Stimulated activated effector memory CD8-positive, alpha-beta T cell treated with anti-CD3 and anti-CD28 coated beads, Interleukin-12 subunit alpha, Interleukin-12 subunit beta, amount 100 ng/mL, for 72 hours (primary cell): ENCODE measurements around the gene PRRC2C.
"Not testable (repeated sequence)": the region's sequence is repeated elsewhere in the genome, so short reads cannot be mapped to it uniquely, and the experiment has no call there.

Source experiments
- ATAC-seq: fragments of 150-1000 bp; cut with Tn5 transposase; 2 replicates; pipeline ENCODE4 v1.10.0; 2021
- DNase-seq, 2 donors: peaks; one replicate each; pipeline ENCODE4 v3.0.0; 2021 to 2022; ENCODE audit warnings: low spot score in 2 of 2
- H3K27ac Mint-ChIP-seq: one replicate; pipeline ENCODE4 v1.8.0; 2022; ENCODE audit warnings: mild to moderate bottlenecking, mixed read lengths
- H3K36me3 Mint-ChIP-seq: one replicate; pipeline ENCODE4 v1.8.0; 2022; ENCODE audit warnings: mild to moderate bottlenecking, mixed read lengths
- H3K4me1 Mint-ChIP-seq: one replicate; pipeline ENCODE4 v1.8.0; 2022; ENCODE audit warnings: mixed read lengths
- H3K4me3 Mint-ChIP-seq: one replicate; pipeline ENCODE4 v1.8.0; 2022; ENCODE audit warnings: mild to moderate bottlenecking, mixed read lengths
- H3K9me3 Mint-ChIP-seq: one replicate; pipeline ENCODE4 v1.8.0; 2022; ENCODE audit warnings: mixed read lengths

Gene PRRC2C

DNA sequence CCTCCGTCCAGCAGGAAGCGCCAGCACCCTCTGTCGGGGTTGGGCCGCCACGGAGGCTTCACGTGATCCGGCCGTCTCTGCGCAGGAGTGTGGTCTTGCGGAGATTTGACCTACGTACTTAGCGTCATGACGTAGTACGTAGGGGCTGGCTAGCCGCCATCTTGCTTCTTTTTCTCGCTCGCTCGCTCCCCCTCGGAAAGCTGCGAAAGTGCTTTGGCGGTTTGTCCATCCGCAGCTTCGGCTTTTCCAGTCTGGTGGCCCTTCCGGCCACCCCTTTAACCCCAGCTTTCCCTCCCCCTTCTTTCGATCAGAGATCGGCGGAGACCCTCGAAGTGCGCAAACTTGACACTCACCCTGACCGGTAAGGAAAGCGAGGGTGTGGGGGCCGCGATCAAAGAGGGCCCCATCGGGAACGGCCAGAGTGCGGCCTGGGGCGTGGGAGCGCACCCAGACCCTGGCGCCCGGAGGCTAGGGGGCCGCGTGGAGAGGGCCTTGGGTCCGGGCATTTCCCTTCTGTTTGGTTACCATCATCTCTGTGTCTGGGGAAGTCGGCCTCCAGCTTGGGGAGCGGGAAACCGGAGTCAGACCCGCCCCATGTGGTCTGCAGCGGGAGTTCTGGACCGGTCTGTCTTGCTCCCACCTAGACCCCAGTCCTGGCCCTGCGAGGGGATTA is at the start of gene PRRC2C:
TSS of gene PRRC2C (plus strand) at position 156 of the 673 bp plus-strand sequence. CDS start 26,559 bp downstream, outside the sequence.
- DNase-seq (peak; percentile 77 to 93), ATAC-seq (peak; percentile 93)
- Mint-ChIP-seq H3K36me3 (peaks cover 56% of the 10 kb centered on the region), H3K4me1 (peaks cover 50% of the 10 kb centered on the region), H3K27ac (peak within 1 kb of the TSS; percentile 99), H3K4me3 (peak within 1 kb of the TSS; percentile 96), H3K9me3 (no peaks in the 10 kb centered on the region)

- DNase-seq (no peak), ATAC-seq (no peak)
- Mint-ChIP-seq H3K36me3 (no peaks in the 10 kb centered on the region), H3K27ac (no peak overlapping the region), H3K9me3 (no peaks in the 10 kb centered on the region), H3K4me3 (no peak overlapping the region), H3K4me1 (peaks cover 7% of the 10 kb centered on the region)
Observed at GRCh38 chr1:171438441-171438840, 46.9 kb upstream of the PRRC2C start.

DNA sequence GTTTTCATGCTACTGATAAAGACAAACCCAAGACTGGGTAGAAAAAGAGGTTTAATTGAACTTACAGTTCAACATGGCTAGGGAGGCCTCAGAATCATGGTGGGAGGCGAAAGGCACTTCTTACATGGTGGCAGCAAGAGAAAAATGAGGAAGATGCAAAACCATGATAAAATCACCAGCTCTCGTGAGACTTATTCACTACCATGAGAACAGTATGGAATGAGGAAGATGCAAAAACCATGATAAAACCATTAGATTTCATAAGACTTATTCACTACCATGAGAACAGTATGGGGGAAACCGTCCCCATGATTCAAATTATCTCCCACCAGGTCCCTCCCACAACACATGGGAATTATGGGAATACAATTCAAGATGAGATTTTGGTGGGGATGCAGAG is 45.1 kb upstream of the PRRC2C start:
- not testable (repeated sequence) for H3K4me1 Mint-ChIP-seq, H3K27ac Mint-ChIP-seq, DNase-seq, H3K9me3 Mint-ChIP-seq, ATAC-seq, H3K4me3 Mint-ChIP-seq, H3K36me3 Mint-ChIP-seq

- H3K4me1 Mint-ChIP-seq, H3K27ac Mint-ChIP-seq, H3K4me3 Mint-ChIP-seq, DNase-seq, H3K36me3 Mint-ChIP-seq, H3K9me3 Mint-ChIP-seq, ATAC-seq: not testable (repeated sequence)
Observed at GRCh38 chr1:171441278-171441895, 43.9 kb upstream of the PRRC2C start.

GRCh38 chr1:171446386-171446785 is 38.9 kb upstream of the PRRC2C start:
- Mint-ChIP-seq H3K4me3 (no peak overlapping the region), H3K27ac (no peak overlapping the region), H3K36me3 (no peaks in the 10 kb centered on the region), H3K4me1 (no peaks in the 10 kb centered on the region), H3K9me3 (no peaks in the 10 kb centered on the region)
- DNase-seq (no peak), ATAC-seq (no peak)

- H3K9me3 Mint-ChIP-seq: peaks cover 5% of the 10 kb centered on the region
- DNase-seq: no peak
- no peaks in the 10 kb centered on the region for H3K4me1 Mint-ChIP-seq
- H3K27ac Mint-ChIP-seq: no peak overlapping the region
- no peak overlapping the region for H3K4me3 Mint-ChIP-seq
- no peaks in the 10 kb centered on the region for H3K36me3 Mint-ChIP-seq
- ATAC-seq: no peak
Observed at GRCh38 chr1:171455967-171456366, 29.4 kb upstream of the PRRC2C start.

- DNase-seq (no peak), ATAC-seq (no peak)
- no peaks in the 10 kb centered on the region for H3K36me3 Mint-ChIP-seq
- H3K4me1 Mint-ChIP-seq: no peaks in the 10 kb centered on the region
- H3K27ac Mint-ChIP-seq: no peak overlapping the region
- H3K9me3 Mint-ChIP-seq: peaks cover 4% of the 10 kb centered on the region
- no peak overlapping the region for H3K4me3 Mint-ChIP-seq
Observed at GRCh38 chr1:171457412-171457811, 27.9 kb upstream of the PRRC2C start.

DNA sequence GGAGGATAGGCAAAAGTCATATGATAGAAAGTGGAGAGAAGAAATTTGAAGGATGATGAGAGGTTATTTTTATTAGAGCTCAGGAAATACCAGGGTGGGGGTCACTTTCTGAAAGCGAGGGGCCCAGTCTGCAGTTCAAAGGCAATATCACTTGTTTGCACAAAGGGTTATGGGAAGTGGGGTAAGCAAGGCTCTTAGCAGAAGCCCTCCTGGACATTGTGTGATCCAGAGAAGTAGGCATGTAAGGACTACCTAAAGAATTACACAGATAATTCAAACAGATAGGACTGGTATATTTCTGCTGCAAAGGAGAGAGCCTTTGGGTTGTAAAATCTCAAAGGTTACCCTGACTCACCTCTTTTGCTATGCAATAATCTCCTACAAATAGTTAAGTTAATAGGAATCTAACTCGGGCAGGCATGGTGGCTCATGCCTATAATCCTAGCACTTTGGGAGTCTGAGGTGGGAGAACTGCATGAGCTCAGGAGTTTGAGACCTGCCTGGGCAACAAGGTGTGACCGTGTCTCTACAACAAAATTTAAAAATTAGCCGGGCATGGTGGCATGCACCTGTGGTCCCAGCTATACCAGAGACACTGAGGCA is 25.2 kb upstream of the PRRC2C start:
- no peaks in the 10 kb centered on the region for H3K9me3 Mint-ChIP-seq
- DNase-seq: no peak
- no peak overlapping the region for H3K27ac Mint-ChIP-seq
- no peak overlapping the region for H3K4me3 Mint-ChIP-seq
- H3K4me1 Mint-ChIP-seq: no peaks in the 10 kb centered on the region
- no peaks in the 10 kb centered on the region for H3K36me3 Mint-ChIP-seq
- no peak for ATAC-seq

GRCh38 chr1:171467626-171468025 is 17.7 kb upstream of the PRRC2C start:
- no peak for ATAC-seq
- DNase-seq: no peak
- Mint-ChIP-seq H3K9me3 (no peaks in the 10 kb centered on the region), H3K4me3 (no peak overlapping the region), H3K36me3 (no peaks in the 10 kb centered on the region), H3K27ac (no peak overlapping the region), H3K4me1 (no peaks in the 10 kb centered on the region)

GRCh38 chr1:171468120-171468750 is 17.1 kb upstream of the PRRC2C start:
- Mint-ChIP-seq H3K4me1 (no peaks in the 10 kb centered on the region), H3K36me3 (no peaks in the 10 kb centered on the region), H3K9me3 (no peaks in the 10 kb centered on the region), H3K4me3 (no peak overlapping the region), H3K27ac (no peak overlapping the region)
- peak; percentile 88 for ATAC-seq
- DNase-seq: no peak

GRCh38 chr1:171470726-171471125 is 14.6 kb upstream of the PRRC2C start:
- no peak for ATAC-seq
- Mint-ChIP-seq H3K36me3 (no peaks in the 10 kb centered on the region), H3K4me1 (no peaks in the 10 kb centered on the region), H3K9me3 (no peaks in the 10 kb centered on the region), H3K27ac (no peak overlapping the region), H3K4me3 (no peak overlapping the region)
- DNase-seq: no peak

DNA sequence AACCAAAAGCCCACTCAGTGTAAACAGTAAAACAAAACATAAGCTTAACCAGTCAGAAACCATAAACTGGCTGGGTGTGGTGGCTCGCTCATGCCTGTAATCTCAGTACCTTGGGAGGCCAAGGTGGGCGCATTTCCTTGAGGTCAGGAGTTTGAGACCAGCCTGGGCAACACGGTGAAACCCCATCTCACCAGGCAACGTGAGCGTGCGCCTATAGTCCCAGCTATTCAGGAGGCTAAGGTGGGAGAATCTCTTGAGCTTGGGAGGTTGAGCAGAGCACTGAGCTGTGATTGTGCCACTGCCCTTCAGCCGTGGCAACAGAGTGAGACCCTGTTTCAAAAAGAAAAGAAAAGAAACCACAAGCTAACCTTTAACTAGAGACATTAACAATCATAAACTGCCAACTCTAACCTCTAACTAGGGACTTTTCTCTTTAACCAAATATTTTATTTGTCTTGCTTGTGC is 13.1 kb upstream of the PRRC2C start:
- Mint-ChIP-seq H3K9me3 (no peaks in the 10 kb centered on the region), H3K4me3 (no peak overlapping the region), H3K4me1 (no peaks in the 10 kb centered on the region), H3K27ac (no peak overlapping the region), H3K36me3 (no peaks in the 10 kb centered on the region)
- ATAC-seq (no peak), DNase-seq (no peak)

GRCh38 chr1:171476829-171477228 is 8.5 kb upstream of the PRRC2C start:
- Mint-ChIP-seq H3K4me1 (no peaks in the 10 kb centered on the region), H3K36me3 (no peaks in the 10 kb centered on the region), H3K27ac (no peak overlapping the region), H3K4me3 (no peak overlapping the region), H3K9me3 (no peaks in the 10 kb centered on the region)
- DNase-seq (no peak), ATAC-seq (no peak)

GRCh38 chr1:171477804-171478203 is 7.5 kb upstream of the PRRC2C start:
- DNase-seq: no peak
- H3K9me3 Mint-ChIP-seq: no peaks in the 10 kb centered on the region
- H3K4me3 Mint-ChIP-seq: no peak overlapping the region
- H3K36me3 Mint-ChIP-seq: no peaks in the 10 kb centered on the region
- H3K4me1 Mint-ChIP-seq: no peaks in the 10 kb centered on the region
- no peak for ATAC-seq
- H3K27ac Mint-ChIP-seq: no peak overlapping the region

DNA sequence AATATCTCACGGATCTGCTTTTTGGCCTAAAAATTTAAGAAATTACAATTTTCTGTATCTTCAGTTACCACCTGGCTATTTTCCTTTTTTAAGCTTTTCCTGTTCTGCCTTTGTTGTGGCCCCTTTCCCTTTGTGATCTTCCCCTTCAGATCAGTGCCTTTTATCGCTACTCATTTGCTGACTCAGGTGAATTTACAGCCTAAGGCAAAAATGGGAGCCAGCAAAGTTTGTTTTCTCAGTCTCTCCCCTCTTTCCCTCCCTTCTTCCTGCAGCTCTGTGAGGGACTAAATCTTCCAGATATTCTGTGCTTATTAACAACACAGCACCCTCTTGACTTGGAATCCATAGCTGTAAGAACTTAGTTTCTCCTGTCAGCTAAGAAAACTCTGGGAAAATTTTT is 5.3 kb upstream of the PRRC2C start:
- H3K27ac Mint-ChIP-seq: no peak overlapping the region
- peaks cover 2% of the 10 kb centered on the region for H3K36me3 Mint-ChIP-seq
- ATAC-seq (no peak), DNase-seq (no peak)
- no peaks in the 10 kb centered on the region for H3K9me3 Mint-ChIP-seq
- no peak overlapping the region for H3K4me3 Mint-ChIP-seq
- peaks cover 7% of the 10 kb centered on the region for H3K4me1 Mint-ChIP-seq
